ENCODE measurements around the gene TBC1D3B.
"Not testable (repeated sequence)": the region's sequence is repeated elsewhere in the genome, so short reads cannot be mapped to it uniquely, and the experiment has no call there.

TBC1D3B gene

GRCh38 chr17:36176536-36176935 is at the start of gene TBC1D3B:
TBC1D3B (minus strand) TSS chr17:36176636; CDS start chr17:36175050, 1,586 bp downstream.
- not testable (repeated sequence) for DNase-seq (ENCODE audit: low read depth in 2 of 2)

GRCh38 chr17:36222967-36223366 is 46.5 kb upstream of the TBC1D3B start:
- DNase-seq (ENCODE audit: low read depth in 2 of 2): not testable (repeated sequence)

GRCh38 chr17:36221581-36222100 is 45.2 kb upstream of the TBC1D3B start:
- DNase-seq (ENCODE audit: low read depth in 2 of 2): not testable (repeated sequence)

- not testable (repeated sequence) for DNase-seq (ENCODE audit: low read depth in 2 of 2)
These were observed 44.5 kb upstream of the TBC1D3B start for GRCh38 chr17:36220737-36221580.

GRCh38 chr17:36219556-36219955 is 43.1 kb upstream of the TBC1D3B start:
- not testable (repeated sequence) for DNase-seq (ENCODE audit: low read depth in 2 of 2)

GRCh38 chr17:36215406-36216308 is 39.2 kb upstream of the TBC1D3B start:
- DNase-seq (ENCODE audit: low read depth in 2 of 2): not testable (repeated sequence)

- DNase-seq (ENCODE audit: low read depth in 2 of 2): no peak
These were observed 38.5 kb upstream of the TBC1D3B start for GRCh38 chr17:36214918-36215317.

- DNase-seq (ENCODE audit: low read depth in 2 of 2): no peak
These were observed 37.3 kb upstream of the TBC1D3B start for GRCh38 chr17:36213695-36214094.

- DNase-seq (ENCODE audit: low read depth in 2 of 2): no peak
These were observed 36.5 kb upstream of the TBC1D3B start for GRCh38 chr17:36212966-36213365.

- no peak for DNase-seq (ENCODE audit: low read depth in 2 of 2)
These were observed 35.8 kb upstream of the TBC1D3B start for GRCh38 chr17:36212272-36212605.

GRCh38 chr17:36211484-36212271 is 35.2 kb upstream of the TBC1D3B start:
- DNase-seq (ENCODE audit: low read depth in 2 of 2): not testable (repeated sequence)

GRCh38 chr17:36210439-36211211 is 34.2 kb upstream of the TBC1D3B start, which contains the start of gene CCL4L2:
CCL4L2 (plus strand) TSS chr17:36211063.
- not testable (repeated sequence) for DNase-seq (ENCODE audit: low read depth in 2 of 2)

- no peak for DNase-seq (ENCODE audit: low read depth in 2 of 2)
These were observed 33.1 kb upstream of the TBC1D3B start for GRCh38 chr17:36209575-36209974.

- not testable (repeated sequence) for DNase-seq (ENCODE audit: low read depth in 2 of 2)
These were observed 30.9 kb upstream of the TBC1D3B start for GRCh38 chr17:36207383-36207782.

GRCh38 chr17:36206486-36206821 is 30.0 kb upstream of the TBC1D3B start:
- not testable (repeated sequence) for DNase-seq (ENCODE audit: low read depth in 2 of 2)

- DNase-seq (ENCODE audit: low read depth in 2 of 2): no peak
These were observed 29.4 kb upstream of the TBC1D3B start for GRCh38 chr17:36205637-36206485.

GRCh38 chr17:36204724-36205500 is 28.5 kb upstream of the TBC1D3B start:
- no peak for DNase-seq (ENCODE audit: low read depth in 2 of 2)

- no peak for DNase-seq (ENCODE audit: low read depth in 2 of 2)
These were observed 26.9 kb upstream of the TBC1D3B start for GRCh38 chr17:36203335-36203734.

GRCh38 chr17:36201506-36201905 is 25.1 kb upstream of the TBC1D3B start:
- not testable (repeated sequence) for DNase-seq (ENCODE audit: low read depth in 2 of 2)

Measured in stimulated activated CD4-positive, alpha-beta T cell treated with anti-CD3 and anti-CD28 coated beads, Interleukin-1b, Interleukin-23, amount 100 ng/mL, for 1 hour (primary cell).